Peyer's patch (tissue), 4 donors: ENCODE measurements around the gene MTF2. TPM values are rescaled to one million over a fixed set of nuclear protein-coding genes. Genes with fewer than 3 reads are reported as not detected.

Source experiments
- DNase-seq, 3 donors: peaks; one replicate each; pipeline ENCODE4 v3.0.0-alpha.2; 2017 to 2019
- H3K27ac ChIP-seq, 4 donors: fragments of 200-600 bp; sonication (generic); one replicate each; pipeline ENCODE4 v1.5.1; 2016 to 2019
- H3K27me3 ChIP-seq, 2 donors: fragments of 200-600 bp; sonication (generic); one replicate each; pipeline ENCODE4 v1.5.1; 2019
- H3K36me3 ChIP-seq, 3 donors: fragments of 200-600 bp; sonication (generic); one replicate each; pipeline ENCODE4 v1.5.1; 2016 to 2019
- H3K4me1 ChIP-seq, 4 donors: fragments of 200-600 bp; sonication (generic); one replicate each; pipeline ENCODE4 v1.5.1; 2016 to 2019
- H3K4me3 ChIP-seq, 4 donors: fragments of 200-600 bp; sonication (generic); 1 replicate in 3 of 4; 2 replicates in 1 of 4; pipeline ENCODE4 v1.5.1; 2016 to 2019; ENCODE audit warnings: mild to moderate bottlenecking in 1 of 4
- H3K9me3 ChIP-seq, 4 donors: fragments of 200-600 bp; sonication (generic); one replicate each; pipeline ENCODE4 v1.5.1; 2016 to 2019; ENCODE audit warnings: mild to moderate bottlenecking in 1 of 4
- POLR2A ChIP-seq, 2 donors: fragments of 450-650 bp; IDR thresholded peaks; one replicate each; pipeline ENCODE4 v1.5.1; 2017; ENCODE audit warnings: antibody characterized with exemption in 2 of 2, mild to moderate bottlenecking in 2 of 2, moderate library complexity in 2 of 2
- total RNA-seq, 4 donors: library from RNA; depleted of rRNA; stranded (reverse); fragments of >200 nt; gene quantifications; one replicate each; pipeline ENCODE4 v1.1.0, GENCODE V29; 2016
- TF ChIP-seq, protein P1 (sequence below), 6 experiments: fragments of 450-650 bp in 4 of 6; fragments of 200-600 bp in 2 of 6; sonication (generic) in 1 of 6; IDR thresholded peaks; one replicate each; pipeline ENCODE4 v1.5.1; 2017 to 2019; ENCODE audit warnings: antibody characterized with exemption in 6 of 6, mild to moderate bottlenecking in 3 of 6, moderate library complexity in 1 of 6

Gene MTF2
- total RNA-seq, 4 donors from 2014 or later = 22.3 to 29.8 (median 26.4) TPM

DNA sequence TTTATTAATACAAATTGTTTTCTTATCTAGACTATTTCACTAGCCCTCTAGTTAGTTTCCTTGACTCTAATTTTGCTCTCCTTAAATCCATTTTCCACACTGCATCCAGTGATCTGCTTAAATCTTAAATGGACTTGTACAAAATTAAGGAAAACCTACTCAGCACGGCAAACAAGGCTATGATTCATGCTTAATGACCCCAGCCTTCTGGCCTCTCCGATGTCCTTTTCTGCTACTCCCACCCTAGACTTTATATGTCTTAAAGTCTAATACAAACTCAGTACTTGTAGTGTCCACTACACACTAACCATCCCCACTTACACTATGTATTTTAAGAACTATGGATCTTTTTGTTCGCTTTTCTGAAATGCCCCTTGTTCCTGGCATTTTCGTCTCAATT, 98.9 kb downstream of the MTF2 start:
- Histone ChIP-seq H3K36me3 (no peaks in the 10 kb centered on the region), H3K27ac (no peak overlapping the region), H3K4me3 (peak overlapping the region; percentile 67 to 95 (median 78)), H3K9me3 (no peaks in the 10 kb centered on the region), H3K4me1 (peaks cover 0 to 19% (median 4%) of the 10 kb centered on the region in 4 donors), H3K27me3 (no peaks in the 10 kb centered on the region)
- TF ChIP-seq POLR2A (IDR thresholded peaks at IDR 0.05) = no peak
- TF ChIP-seq, protein P1, sequence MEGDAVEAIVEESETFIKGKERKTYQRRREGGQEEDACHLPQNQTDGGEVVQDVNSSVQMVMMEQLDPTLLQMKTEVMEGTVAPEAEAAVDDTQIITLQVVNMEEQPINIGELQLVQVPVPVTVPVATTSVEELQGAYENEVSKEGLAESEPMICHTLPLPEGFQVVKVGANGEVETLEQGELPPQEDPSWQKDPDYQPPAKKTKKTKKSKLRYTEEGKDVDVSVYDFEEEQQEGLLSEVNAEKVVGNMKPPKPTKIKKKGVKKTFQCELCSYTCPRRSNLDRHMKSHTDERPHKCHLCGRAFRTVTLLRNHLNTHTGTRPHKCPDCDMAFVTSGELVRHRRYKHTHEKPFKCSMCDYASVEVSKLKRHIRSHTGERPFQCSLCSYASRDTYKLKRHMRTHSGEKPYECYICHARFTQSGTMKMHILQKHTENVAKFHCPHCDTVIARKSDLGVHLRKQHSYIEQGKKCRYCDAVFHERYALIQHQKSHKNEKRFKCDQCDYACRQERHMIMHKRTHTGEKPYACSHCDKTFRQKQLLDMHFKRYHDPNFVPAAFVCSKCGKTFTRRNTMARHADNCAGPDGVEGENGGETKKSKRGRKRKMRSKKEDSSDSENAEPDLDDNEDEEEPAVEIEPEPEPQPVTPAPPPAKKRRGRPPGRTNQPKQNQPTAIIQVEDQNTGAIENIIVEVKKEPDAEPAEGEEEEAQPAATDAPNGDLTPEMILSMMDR (IDR thresholded peaks at IDR 0.05) = no peak
- no peak for DNase-seq

DNA sequence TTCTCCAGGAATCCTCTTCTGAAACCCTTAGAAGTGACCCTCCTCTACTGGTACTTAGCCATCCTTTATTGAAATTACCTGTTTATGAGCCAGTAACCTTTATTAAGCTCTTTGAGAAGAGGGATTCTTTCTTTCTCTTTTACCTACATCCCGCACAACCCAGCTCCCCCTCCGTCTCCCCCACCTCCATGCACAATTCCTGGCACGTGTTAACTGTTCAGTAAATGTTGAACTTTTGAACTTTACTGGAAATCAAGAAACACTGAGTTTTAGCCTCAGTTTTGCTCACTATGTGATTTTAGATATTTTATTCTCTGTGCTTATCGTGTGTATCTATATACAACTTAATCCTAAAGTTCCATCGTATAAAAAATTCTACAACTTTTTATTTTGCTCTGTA, 99.3 kb downstream of the MTF2 start:
- DNase-seq = no peak
- H3K27ac ChIP-seq = no peak overlapping the region
- peak overlapping the region; percentile 67 to 95 (median 78) for H3K4me3 ChIP-seq
- H3K9me3 ChIP-seq = no peaks in the 10 kb centered on the region
- peaks cover 0 to 14% (median 4%) of the 10 kb centered on the region in 4 donors for H3K4me1 ChIP-seq
- no peaks in the 10 kb centered on the region for H3K36me3 ChIP-seq
- TF ChIP-seq, protein P1 (IDR thresholded peaks at IDR 0.05) = no peak
- no peak for TF ChIP-seq POLR2A (IDR thresholded peaks at IDR 0.05)
- H3K27me3 ChIP-seq = no peaks in the 10 kb centered on the region

GRCh38 chr1:93179886-93180722, 101.0 kb downstream of the MTF2 start, which contains the start of gene TMED5:
TSS of gene TMED5 (minus strand) at chr1:93180413. CDS start at chr1:93180242, 171 bp downstream.
- no peaks in the 10 kb centered on the region for H3K36me3 ChIP-seq
- H3K4me3 ChIP-seq = peak within 1 kb of the TSS; percentile 67 to 95 (median 78)
- no peaks in the 10 kb centered on the region for H3K9me3 ChIP-seq
- DNase-seq = peak; percentile 96 to 99 (median 97)
- H3K4me1 ChIP-seq = peaks cover 0 to 10% (median 4%) of the 10 kb centered on the region in 4 donors
- TF ChIP-seq POLR2A (IDR thresholded peaks at IDR 0.05) = peak; percentile 85 to 97
- TF ChIP-seq, protein P1 (IDR thresholded peaks at IDR 0.05) = peak; percentile 1 to 59 (median 34)
- no peaks in the 10 kb centered on the region for H3K27me3 ChIP-seq
- H3K27ac ChIP-seq = peak within 1 kb of the TSS; percentile 98 to 99 (median 99)

GRCh38 chr1:93180723-93181613, 101.9 kb downstream of the MTF2 start, which contains the start of gene CCDC18:
TSS of gene CCDC18 (plus strand) at chr1:93180724. CDS start at chr1:93183362, 2,638 bp downstream.
- no peak for TF ChIP-seq POLR2A (IDR thresholded peaks at IDR 0.05)
- TF ChIP-seq, protein P1 (IDR thresholded peaks at IDR 0.05) = no peak
- Histone ChIP-seq H3K4me3 (peak within 1 kb of the TSS; percentile 67 to 95 (median 78)), H3K27ac (peak within 1 kb of the TSS; percentile 98 to 99 (median 99)), H3K27me3 (no peaks in the 10 kb centered on the region), H3K9me3 (no peaks in the 10 kb centered on the region), H3K36me3 (no peaks in the 10 kb centered on the region), H3K4me1 (peaks cover 0 to 10% (median 4%) of the 10 kb centered on the region in 4 donors)
- DNase-seq = peak in 2 of 3 donors; percentile 66 to 72

GRCh38 chr1:93186667-93187066, 107.6 kb downstream of the MTF2 start:
- no peaks in the 10 kb centered on the region for H3K9me3 ChIP-seq
- no peaks in the 10 kb centered on the region for H3K27me3 ChIP-seq
- TF ChIP-seq POLR2A (IDR thresholded peaks at IDR 0.05) = no peak
- TF ChIP-seq, protein P1 (IDR thresholded peaks at IDR 0.05) = no peak
- H3K36me3 ChIP-seq = no peaks in the 10 kb centered on the region
- no peaks in the 10 kb centered on the region for H3K4me1 ChIP-seq
- no peak overlapping the region for H3K27ac ChIP-seq
- H3K4me3 ChIP-seq = no peak overlapping the region
- no peak for DNase-seq
